Measurements from ENCODE around the gene NPAS2.

GRCh38 chr2:100882645-100883613, 63.0 kb downstream of the NPAS2 start:
- TF ChIP-seq CTCF (conservative IDR thresholded peaks at IDR 0.05) (no peak), EZH2 (IDR thresholded peaks at IDR 0.05; ENCODE audit: low read depth) (no peak)

Measured in PC-9 (cell line).